NCI-H748 (cell line): ENCODE results near the gene TNIP1.
A peak's percentile ranks its signal among the peaks of the same experiment; 100 is the strongest.

Experiments used
- DNase-seq: peaks from one replicate; lab custom pipeline; 2025; ENCODE audit not compliant: unreplicated experiment; lab: John Stamatoyannopoulos, UW

Gene TNIP1

GRCh38 chr5:151047814-151048425, 32.9 kb downstream of the TNIP1 start:
- DNase-seq, result no peak

- no peak for DNase-seq
Observed at GRCh38 chr5:151042453-151043093, 38.3 kb downstream of the TNIP1 start.

DNA sequence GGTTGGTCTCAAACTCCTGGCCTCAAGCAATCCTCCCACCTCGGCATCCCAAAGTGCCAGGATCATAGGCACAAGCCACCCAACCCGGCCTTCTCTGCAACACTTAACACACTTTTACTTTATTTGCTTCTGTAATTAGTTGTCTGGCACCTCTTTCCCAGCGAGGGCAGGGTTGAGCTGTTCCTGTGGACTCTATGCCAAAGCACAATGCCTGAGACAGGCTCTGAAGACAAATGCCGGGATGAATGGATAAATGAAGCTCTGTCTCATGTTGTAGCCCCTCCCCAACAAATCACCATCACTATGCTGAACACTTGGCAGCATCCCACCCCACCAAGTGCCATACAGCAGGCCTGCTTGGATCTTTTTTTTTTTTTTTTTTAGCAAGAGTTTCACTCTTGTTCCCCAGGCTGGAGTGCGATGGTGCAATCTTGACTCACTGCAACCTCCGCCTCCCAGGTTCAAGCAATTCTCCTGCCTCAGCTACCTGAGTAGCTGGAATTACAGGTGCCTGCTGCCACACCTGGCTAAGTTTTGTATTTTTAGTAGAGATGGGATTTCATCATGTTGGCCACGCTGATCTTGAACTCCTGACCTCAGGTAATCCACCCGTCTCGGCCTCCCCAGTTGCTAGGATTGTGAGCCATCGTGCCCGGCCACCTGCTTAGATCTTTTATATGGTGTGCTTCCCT, 39.1 kb downstream of the TNIP1 start:
- no peak for DNase-seq

DNA sequence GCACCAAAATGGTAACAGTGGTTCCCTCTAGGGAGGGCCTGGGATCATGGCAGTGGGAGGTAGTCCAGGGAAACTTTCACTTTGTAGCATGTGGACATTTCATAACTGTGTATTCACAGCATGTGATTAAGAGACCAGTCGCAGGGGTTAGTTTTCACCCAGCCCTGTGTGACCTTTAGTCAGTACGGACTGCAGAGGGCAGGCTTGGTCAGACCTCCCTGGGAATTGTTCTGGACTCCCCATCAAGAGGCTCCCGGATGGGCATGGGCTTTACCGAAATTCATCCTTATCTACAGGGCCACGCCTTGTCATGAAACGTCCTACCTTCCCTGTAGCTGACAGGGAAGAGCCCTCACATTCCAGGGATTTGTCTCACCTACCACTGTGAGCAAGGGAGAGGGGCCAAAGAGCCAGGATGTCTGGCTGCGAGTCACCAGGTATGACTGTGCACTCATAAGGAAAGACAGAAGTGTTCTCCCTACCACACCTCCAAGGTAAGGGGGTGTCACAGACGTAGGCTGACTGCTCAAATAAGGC, 40.6 kb downstream of the TNIP1 start:
- DNase-seq, result no peak

- no peak for DNase-seq
Observed at GRCh38 chr5:151039665-151040064, 41.2 kb downstream of the TNIP1 start.

- no peak for DNase-seq
Observed at GRCh38 chr5:151038801-151039238, 42.0 kb downstream of the TNIP1 start.

DNA sequence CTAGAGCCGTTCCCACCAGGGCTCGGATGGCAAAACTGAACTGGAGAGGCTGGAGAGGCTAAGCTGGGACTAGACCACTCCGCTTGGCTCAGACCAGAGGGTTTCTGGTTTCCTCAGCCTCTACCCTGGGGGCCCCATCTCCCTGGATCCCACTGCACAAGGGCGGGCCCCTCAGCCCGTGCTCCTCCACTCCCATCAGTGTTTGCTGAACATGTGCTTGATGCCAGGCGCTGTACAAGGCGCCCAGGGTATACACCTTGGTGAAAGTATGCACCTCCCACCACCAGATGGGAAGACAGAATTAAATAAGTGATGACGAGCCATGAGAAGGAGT, 42.5 kb downstream of the TNIP1 start:
- DNase-seq, result no peak

DNA sequence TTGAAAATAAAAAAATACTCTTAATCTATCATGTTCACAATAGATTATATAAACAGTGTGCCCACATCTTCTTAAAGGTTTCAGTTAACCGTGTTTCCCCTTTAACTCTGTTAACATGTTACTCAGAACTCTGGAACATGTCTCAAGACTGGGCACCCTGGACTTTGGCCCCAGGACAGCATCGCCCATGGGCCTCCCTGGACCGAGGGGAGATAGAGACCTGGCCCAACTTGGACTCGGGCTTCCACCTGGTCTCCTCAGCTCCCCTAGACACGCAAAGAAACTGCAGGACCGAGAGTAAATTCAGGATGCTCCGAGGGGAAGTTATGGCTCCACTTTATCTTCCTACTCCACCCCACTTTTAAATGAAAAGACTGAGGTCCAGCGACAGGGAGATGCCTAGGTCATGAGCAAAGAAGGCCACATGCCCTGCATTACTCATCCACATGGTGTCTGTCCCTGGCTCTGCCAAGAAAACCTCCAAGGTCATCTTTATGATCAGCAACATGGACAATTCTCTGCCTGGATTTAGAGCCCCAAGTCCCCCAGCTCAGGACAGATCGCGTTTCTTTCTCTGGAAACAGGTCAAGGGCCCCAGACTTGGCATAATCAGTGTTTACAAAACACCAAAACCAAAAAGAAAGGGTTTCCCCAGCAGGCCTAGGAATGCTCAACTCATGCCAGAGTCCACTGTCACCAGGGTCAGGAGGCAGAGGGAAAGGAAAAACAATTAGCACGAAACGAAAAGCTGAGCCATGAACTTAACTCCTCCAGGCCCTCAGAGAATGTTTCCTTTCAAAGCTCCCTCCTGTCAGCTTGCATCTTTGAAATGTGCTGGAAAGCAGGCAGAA, 43.0 kb downstream of the TNIP1 start:
- DNase-seq, result no peak

GRCh38 chr5:151036556-151036955, 44.3 kb downstream of the TNIP1 start:
- peak; percentile 77 for DNase-seq

DNA sequence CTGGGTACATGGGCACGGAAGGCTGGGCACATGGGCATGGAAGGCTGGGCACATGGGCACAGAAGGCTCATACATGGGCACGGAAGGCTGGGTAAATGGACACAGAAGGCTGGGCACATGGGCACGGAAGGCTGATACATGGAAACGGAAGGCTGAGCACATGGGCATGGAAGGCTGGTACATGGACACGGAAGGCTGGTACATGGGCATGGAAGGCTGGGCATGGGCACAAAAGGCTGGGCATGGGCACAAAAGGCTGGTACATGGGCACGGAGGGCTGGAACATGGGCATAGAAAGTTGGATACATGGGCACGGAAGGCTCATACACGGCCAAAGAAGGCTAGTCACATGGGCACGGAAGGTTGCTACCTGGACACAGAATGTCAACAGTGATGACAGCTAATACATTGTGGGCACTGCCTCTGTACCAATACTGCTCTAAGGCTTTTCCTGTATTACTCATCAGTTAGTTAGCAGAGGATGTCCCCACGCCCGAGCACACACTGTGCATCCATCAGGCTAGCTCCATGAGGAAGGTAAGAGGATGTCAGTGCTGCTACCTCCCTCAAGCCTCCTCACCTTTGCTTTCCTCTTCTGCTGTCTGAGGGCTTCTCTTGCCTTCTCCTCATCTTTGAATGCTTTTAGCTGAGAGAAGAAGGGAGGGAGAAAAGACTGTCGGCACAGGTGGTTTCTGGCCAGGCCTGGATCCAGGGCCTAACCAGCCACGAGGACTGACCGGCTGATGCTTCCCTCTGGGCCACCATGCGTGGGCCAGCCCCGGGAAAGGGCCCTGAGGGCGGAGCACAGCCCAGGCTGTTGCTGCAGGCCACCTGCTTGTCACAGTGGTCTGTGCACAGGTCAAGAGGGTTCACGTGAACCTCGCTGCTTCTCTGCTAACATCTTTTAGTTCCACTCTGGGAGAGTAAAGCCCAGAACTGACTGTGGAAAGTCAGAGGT, 46.1 kb downstream of the TNIP1 start:
- DNase-seq, result no peak

GRCh38 chr5:151033217-151033934, 47.5 kb downstream of the TNIP1 start:
- DNase-seq, result no peak

DNA sequence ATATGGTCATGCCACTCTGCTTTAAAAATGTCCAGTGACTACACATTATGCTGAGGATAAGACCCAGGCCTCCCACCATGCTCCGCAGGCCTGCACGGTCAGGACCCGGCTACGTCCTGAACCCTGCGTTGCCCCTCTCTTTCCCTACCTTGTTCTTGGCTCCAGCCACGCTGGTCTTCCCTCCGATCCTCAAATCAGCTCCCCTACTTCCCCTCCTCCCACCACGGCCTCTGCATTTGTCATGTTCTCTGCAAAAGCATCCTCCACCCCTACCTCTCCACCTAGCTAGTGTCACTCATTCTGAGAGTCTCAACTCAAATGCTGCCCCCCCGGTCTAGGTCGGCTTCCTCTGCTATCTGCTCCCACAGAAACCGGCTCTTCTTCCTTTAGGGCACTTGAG, 49.3 kb downstream of the TNIP1 start:
- no peak for DNase-seq

GRCh38 chr5:151030379-151030778, 50.5 kb downstream of the TNIP1 start:
- DNase-seq, result no peak

DNA sequence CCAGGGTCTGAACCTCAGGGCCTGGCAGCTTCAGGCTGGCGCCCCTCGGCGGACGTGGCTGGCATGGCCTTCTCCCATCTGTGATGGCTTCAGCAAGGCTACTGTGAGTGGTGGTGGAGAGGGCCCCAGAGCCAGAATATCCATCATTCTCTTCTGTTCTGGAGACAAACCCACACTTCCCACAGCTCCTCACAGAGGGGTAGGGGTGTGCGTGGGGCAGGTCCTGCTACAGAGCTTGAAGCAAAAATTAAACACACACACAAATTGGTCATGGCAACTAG, 50.8 kb downstream of the TNIP1 start:
- no peak for DNase-seq

- DNase-seq, result no peak
Observed at GRCh38 chr5:151029179-151030055, 51.4 kb downstream of the TNIP1 start.

DNA sequence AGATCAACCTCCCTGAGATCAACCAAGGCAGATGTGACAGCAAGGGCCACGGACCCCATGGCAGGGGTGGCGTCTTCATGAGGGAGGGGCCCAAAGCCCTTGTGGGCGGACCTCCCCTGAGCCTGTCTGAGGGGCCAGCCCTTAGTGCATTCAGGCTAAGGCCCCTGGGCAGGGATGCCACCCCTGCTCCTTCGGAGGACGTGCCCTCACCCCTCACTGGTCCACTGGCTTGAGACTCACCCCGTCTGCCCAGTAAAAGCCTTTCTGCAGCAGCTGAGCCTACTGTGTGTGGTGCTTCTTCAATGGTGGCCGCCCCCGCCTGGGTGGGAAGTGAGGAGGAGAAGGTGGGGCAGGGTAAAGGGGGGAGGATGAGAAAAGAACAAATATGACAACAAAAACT, 52.1 kb downstream of the TNIP1 start:
- DNase-seq, result no peak

DNA sequence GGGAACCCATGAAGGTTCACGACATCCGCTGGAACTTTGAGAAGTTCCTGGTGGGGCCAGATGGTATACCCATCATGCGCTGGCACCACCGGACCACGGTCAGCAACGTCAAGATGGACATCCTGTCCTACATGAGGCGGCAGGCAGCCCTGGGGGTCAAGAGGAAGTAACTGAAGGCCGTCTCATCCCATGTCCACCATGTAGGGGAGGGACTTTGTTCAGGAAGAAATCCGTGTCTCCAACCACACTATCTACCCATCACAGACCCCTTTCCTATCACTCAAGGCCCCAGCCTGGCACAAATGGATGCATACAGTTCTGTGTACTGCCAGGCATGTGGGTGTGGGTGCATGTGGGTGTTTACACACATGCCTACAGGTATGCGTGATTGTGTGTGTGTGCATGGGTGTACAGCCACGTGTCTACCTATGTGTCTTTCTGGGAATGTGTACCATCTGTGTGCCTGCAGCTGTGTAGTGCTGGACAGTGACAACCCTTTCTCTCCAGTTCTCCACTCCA, 52.8 kb downstream of the TNIP1 start:
- DNase-seq, result no peak

DNA sequence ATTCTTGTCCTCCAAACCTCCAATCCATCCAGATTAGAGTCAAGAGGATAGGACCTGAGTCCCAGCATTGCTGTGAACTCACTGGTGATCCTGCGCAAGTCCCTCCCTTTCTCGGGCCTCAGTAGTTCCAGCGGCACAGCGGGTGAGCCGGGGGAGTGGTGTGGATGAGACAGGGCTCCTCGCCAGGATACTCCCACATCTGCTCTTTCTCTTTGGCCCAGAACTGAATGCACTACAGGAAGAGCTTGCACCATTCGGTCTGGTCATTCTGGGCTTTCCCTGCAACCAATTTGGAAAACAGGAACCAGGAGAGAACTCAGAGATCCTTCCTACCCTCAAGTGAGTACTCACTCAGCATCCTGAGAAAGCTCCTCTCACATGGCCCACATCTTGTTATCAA, 54.2 kb downstream of the TNIP1 start:
- no peak for DNase-seq

DNA sequence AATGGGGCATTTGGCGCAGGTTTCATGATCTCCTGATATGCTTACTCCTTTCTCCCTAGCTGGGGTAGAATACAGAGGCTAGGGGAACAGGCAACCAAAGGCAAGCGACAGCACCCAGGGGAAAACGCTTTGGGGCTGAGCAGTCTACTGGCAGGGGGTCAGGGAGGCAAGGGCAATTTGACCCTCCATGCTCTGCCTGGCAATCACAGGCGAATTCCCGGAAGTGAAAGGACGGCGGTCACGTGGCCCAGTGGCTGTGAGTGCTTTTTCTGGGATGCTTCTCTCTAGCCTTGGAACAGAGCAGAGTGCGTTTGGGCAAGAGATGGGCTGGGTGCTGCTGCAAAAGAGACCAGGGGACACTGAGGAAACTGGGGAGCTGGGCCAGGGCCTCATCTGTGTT, 54.7 kb downstream of the TNIP1 start:
- DNase-seq, result no peak
